Small intestine (tissue), 7 donors: ENCODE measurements around the gene EML2. TPM values are rescaled to one million over a fixed set of nuclear protein-coding genes. Genes with fewer than 3 reads are reported as not detected.

Experiments used
- DNase-seq, 2 donors: peaks; one replicate each; pipeline versions ENCODE4 v3.0.0 to v3.0.0-alpha.2; 2013
- FAIRE-seq: peaks from 2 replicates; lab custom pipeline; 2012; peaks lifted over from hg19 to GRCh38; lab: Jason Lieb, UNC
- H3K27ac ChIP-seq, 3 donors: one replicate each; pipeline ENCODE4 v1.5.1; 2013; ENCODE audit warnings: low read length in 2 of 3, mild to moderate bottlenecking in 2 of 3, control low read depth in 1 of 3, inconsistent platforms in 1 of 3, low read depth in 1 of 3, moderate library complexity in 1 of 3
- H3K27me3 ChIP-seq, 3 donors: one replicate each; pipeline ENCODE4 v1.6.1; 2013; ENCODE audit warnings: low read length in 3 of 3, inconsistent platforms in 1 of 3; ENCODE audit not compliant: control insufficient read depth in 3 of 3, insufficient read depth in 3 of 3
- H3K36me3 ChIP-seq, 3 donors: one replicate each; pipeline ENCODE4 v1.6.1; 2013; ENCODE audit warnings: low read length in 3 of 3, inconsistent platforms in 1 of 3, low read depth in 1 of 3, mild to moderate bottlenecking in 1 of 3, moderate library complexity in 1 of 3; ENCODE audit not compliant: control insufficient read depth in 3 of 3, insufficient read depth in 2 of 3
- H3K4me1 ChIP-seq, 3 donors: one replicate each; pipeline ENCODE4 v1.6.1; 2013; ENCODE audit warnings: low read length in 2 of 3, inconsistent platforms in 1 of 3, low read depth in 1 of 3, mild to moderate bottlenecking in 1 of 3, moderate library complexity in 1 of 3; ENCODE audit not compliant: control insufficient read depth in 3 of 3, insufficient read depth in 2 of 3
- H3K4me3 ChIP-seq, 3 donors: one replicate each; pipeline ENCODE4 v1.5.1; 2013; ENCODE audit warnings: low read length in 3 of 3, control low read depth in 1 of 3, inconsistent platforms in 1 of 3, low read depth in 1 of 3, mild to moderate bottlenecking in 1 of 3, moderate library complexity in 1 of 3
- H3K9me3 ChIP-seq, 2 donors: one replicate each; pipeline ENCODE4 v1.6.1; 2013; ENCODE audit warnings: low read depth in 1 of 2, low read length in 1 of 2; ENCODE audit not compliant: control insufficient read depth in 2 of 2, insufficient read depth in 1 of 2
- WGBS, 3 donors: extraction: QIAGEN DNeasy Blood & Tissue Kit; methylation state at CpG; one replicate each; pipeline ENCODE4 v1.1.7; 2013; 5-methylcytosine and 5-hydroxymethylcytosine counted together
- polyA plus RNA-seq, 4 donors: library from polyadenylated mRNA; stranded (reverse) in 3 of 4; unstranded in 1 of 4; fragments of 200-250 nt in 3 of 4; fragments of 120-200 nt in 1 of 4; gene quantifications; one replicate each; pipeline versions ENCODE4 v1.2.1 to v1.2.3, GENCODE V29; 2013
- donor health status: healthy with polysubstance abuse.
- donor health status: control.
- donor health status: control.
- donor health status: Bipolar disorder and iron deficiency.
- donor health status: healthy.

Gene EML2
- polyA plus RNA-seq, 4 donors: 18.9 to 39.9 (median 20.8) TPM

- peaks cover 0 to 8% (median 0%) of the 10 kb centered on the region in 3 donors for H3K36me3 ChIP-seq
- no peaks in the 10 kb centered on the region for H3K27me3 ChIP-seq
- no peak overlapping the region for H3K4me3 ChIP-seq
- H3K9me3 ChIP-seq: no peaks in the 10 kb centered on the region
- peak in 1 of 2 donors; percentile 27 for DNase-seq
- H3K27ac ChIP-seq: no peak overlapping the region
- 22 to 56% (median 51%) methylated on average over 2 of the region's 2 CpGs for WGBS, 3 donors
- no peak for FAIRE-seq
- peaks cover 0 to 3% (median 1%) of the 10 kb centered on the region in 3 donors for H3K4me1 ChIP-seq
Observed at GRCh38 chr19:45567609-45568008, 71.6 kb downstream of the EML2 start.

- H3K9me3 ChIP-seq: no peaks in the 10 kb centered on the region
- DNase-seq (no peak), FAIRE-seq (no peak)
- H3K27me3 ChIP-seq: no peaks in the 10 kb centered on the region
- H3K27ac ChIP-seq: peak overlapping the region in 1 of 3 donors; percentile 75
- 74 to 86% (median 78%) methylated on average over 5 of the region's 5 CpGs for WGBS, 3 donors
- peaks cover 0 to 10% (median 0%) of the 10 kb centered on the region in 3 donors for H3K36me3 ChIP-seq
- H3K4me3 ChIP-seq: no peak overlapping the region
- H3K4me1 ChIP-seq: peaks cover 0 to 3% (median 0%) of the 10 kb centered on the region in 3 donors
Observed at GRCh38 chr19:45564131-45564780, 74.9 kb downstream of the EML2 start.

GRCh38 chr19:45560686-45561085 lies 78.5 kb downstream of the EML2 start:
- Histone ChIP-seq H3K27ac (no peak overlapping the region), H3K4me3 (no peak overlapping the region), H3K9me3 (no peaks in the 10 kb centered on the region), H3K4me1 (peaks cover 0 to 4% (median 3%) of the 10 kb centered on the region in 3 donors), H3K36me3 (peaks cover 0 to 15% (median 0%) of the 10 kb centered on the region in 3 donors), H3K27me3 (no peaks in the 10 kb centered on the region)
- 88 to 95% (median 89%) methylated on average over 8 to 11 of the region's 11 CpGs for WGBS, 3 donors
- no peak for FAIRE-seq
- no peak for DNase-seq

- Histone ChIP-seq H3K36me3 (peaks cover 0 to 15% (median 0%) of the 10 kb centered on the region in 3 donors), H3K27ac (no peak overlapping the region), H3K4me1 (peaks cover 0 to 4% (median 3%) of the 10 kb centered on the region in 3 donors), H3K4me3 (no peak overlapping the region), H3K9me3 (no peaks in the 10 kb centered on the region), H3K27me3 (no peaks in the 10 kb centered on the region)
- no peak for DNase-seq
- no peak for FAIRE-seq
- WGBS, 3 donors: 93 to 97% (median 95%) methylated on average over 5 of the region's 5 CpGs
Observed at GRCh38 chr19:45560038-45560437, 79.2 kb downstream of the EML2 start.

Other genes with a start within 250 kb of the EML2 start
- 10 to 100 TPM; 12.7 to 30.5 (median 21.3) TPM for gene PPP1R13L, start 234.3 kb downstream of the EML2 start, polyA plus RNA-seq
- gene POLR1G, start 232.8 kb downstream of the EML2 start, polyA plus RNA-seq: 1 to 10 TPM in 2 of 4 donors, under 1 TPM in 2; 0.27 to 4.1 (median 1.9) TPM
- 10 to 100 TPM; 30.3 to 55.0 (median 37.5) TPM for gene ERCC1, start 215.5 kb downstream of the EML2 start, polyA plus RNA-seq
- gene FOSB, start 171.4 kb downstream of the EML2 start, polyA plus RNA-seq: 10 to 100 TPM in 2 of 4 donors, 1 to 10 TPM in 1, under 1 TPM in 1; 0.89 to 82.1 (median 10.6) TPM
- gene RTN2, start 142.3 kb downstream of the EML2 start, polyA plus RNA-seq: 1 to 10 TPM; 1.6 to 9.1 (median 2.7) TPM
- gene PPM1N, start 141.0 kb downstream of the EML2 start, polyA plus RNA-seq: 1 to 10 TPM in 3 of 4 donors, under 1 TPM in 1; 0.65 to 1.9 (median 1.5) TPM
- 100 to 1,000 TPM in 2 of 4 donors, 10 to 100 TPM in 2; 50.4 to 132 (median 111) TPM for gene VASP, start 131.9 kb downstream of the EML2 start, polyA plus RNA-seq
- gene OPA3, start 54.6 kb downstream of the EML2 start, polyA plus RNA-seq: 1 to 10 TPM; 4.5 to 9.4 (median 6.4) TPM
- gene GPR4, start 37.2 kb downstream of the EML2 start, polyA plus RNA-seq: 1 to 10 TPM in 1 of 4 donors, under 1 TPM in 3; 0.22 to 3.8 (median 0.51) TPM
- gene GIPR, start 28.8 kb upstream of the EML2 start, polyA plus RNA-seq: 1 to 10 TPM in 2 of 4 donors, under 1 TPM in 2; 0.67 to 9.1 (median 0.97) TPM
- 100 to 1,000 TPM; 209 to 422 (median 250) TPM for gene SNRPD2, start 52.6 kb upstream of the EML2 start, polyA plus RNA-seq
- gene QPCTL, start 53.3 kb upstream of the EML2 start, polyA plus RNA-seq: 1 to 10 TPM; 4.1 to 8.7 (median 5.5) TPM
- gene FBXO46, start 91.5 kb upstream of the EML2 start, polyA plus RNA-seq: 10 to 100 TPM in 1 of 4 donors, 1 to 10 TPM in 3; 5.4 to 16.6 (median 9.3) TPM
- gene MEIOSIN, start 94.0 kb upstream of the EML2 start, polyA plus RNA-seq: not detected
- 10 to 100 TPM in 1 of 4 donors, 1 to 10 TPM in 3; 1.6 to 12.4 (median 6.3) TPM for gene SIX5, start 129.9 kb upstream of the EML2 start, polyA plus RNA-seq
- gene DMPK, start 143.1 kb upstream of the EML2 start, polyA plus RNA-seq: 10 to 100 TPM; 12.7 to 42.2 (median 21.6) TPM
- gene DMWD, start 153.4 kb upstream of the EML2 start, polyA plus RNA-seq: 10 to 100 TPM in 2 of 4 donors, 1 to 10 TPM in 2; 4.6 to 20.9 (median 11.9) TPM
- under 1 TPM in 2 of 4 donors, not detected in 2; 0.01 to 0.07 TPM for gene RSPH6A, start 175.9 kb upstream of the EML2 start, polyA plus RNA-seq
- 100 to 1,000 TPM in 1 of 4 donors, 10 to 100 TPM in 3; 64.8 to 106 (median 72.4) TPM for gene SYMPK, start 223.8 kb upstream of the EML2 start, polyA plus RNA-seq
- gene FOXA3, start 224.9 kb upstream of the EML2 start, polyA plus RNA-seq: 10 to 100 TPM; 15.7 to 33.6 (median 23.1) TPM
- gene IRF2BP1, start 246.7 kb upstream of the EML2 start, polyA plus RNA-seq: 10 to 100 TPM; 14.5 to 22.5 (median 15.7) TPM